GM12873 (cell line): ENCODE data around the gene ARHGEF10L.

Experiments
- TF ChIP-seq, protein P1 (sequence below): IDR thresholded peaks from 2 replicates; pipeline ENCODE4 v1.5.1; 2012; ENCODE audit warnings: low read depth, mild to moderate bottlenecking, moderate library complexity, low read length, control low read depth; ENCODE audit not compliant: insufficient read depth; ENCODE audit errors: missing control alignments

The ARHGEF10L gene

DNA sequence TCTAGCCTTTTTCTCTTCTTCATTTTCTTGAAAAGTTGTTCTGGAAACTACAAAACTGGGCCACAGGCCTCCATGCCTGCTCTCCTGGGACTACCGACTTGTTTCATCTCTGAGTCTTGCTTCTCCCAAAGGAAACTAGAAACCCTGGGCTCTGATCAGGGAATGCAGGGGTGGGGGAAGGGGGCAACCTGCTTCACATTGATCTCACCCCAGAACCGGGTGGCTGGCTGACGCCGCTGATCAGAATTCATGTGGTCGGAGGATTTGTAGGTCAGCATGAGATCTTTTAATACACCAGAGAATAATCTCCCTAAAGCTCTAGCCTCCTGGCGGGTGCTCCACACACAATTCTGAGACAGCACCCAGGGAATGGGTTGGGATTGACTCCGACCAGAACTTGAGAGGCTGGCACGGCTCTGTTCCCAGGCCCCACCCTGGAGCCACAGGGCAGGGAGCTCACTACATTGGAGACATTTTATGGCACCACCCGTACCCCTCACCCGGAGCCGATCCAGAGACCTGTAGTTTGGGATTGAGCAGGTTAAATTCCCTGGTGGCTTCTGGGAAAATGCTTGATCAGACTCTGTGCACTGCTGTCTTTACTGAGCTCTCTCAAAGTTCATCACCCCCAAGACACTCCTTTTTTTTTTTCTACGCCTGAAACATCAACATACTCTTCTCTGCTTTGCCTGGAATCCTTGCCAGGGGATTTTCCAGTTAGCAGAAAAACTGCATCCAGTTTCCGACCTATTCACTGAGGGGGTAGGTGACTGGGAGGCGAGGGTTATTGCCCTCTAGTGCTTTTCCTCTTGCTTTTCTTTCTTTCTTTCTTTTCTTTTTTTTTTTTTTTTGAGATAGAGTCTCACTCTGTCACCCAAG is 12.2 kb upstream of the ARHGEF10L start:
- TF ChIP-seq, protein P1, sequence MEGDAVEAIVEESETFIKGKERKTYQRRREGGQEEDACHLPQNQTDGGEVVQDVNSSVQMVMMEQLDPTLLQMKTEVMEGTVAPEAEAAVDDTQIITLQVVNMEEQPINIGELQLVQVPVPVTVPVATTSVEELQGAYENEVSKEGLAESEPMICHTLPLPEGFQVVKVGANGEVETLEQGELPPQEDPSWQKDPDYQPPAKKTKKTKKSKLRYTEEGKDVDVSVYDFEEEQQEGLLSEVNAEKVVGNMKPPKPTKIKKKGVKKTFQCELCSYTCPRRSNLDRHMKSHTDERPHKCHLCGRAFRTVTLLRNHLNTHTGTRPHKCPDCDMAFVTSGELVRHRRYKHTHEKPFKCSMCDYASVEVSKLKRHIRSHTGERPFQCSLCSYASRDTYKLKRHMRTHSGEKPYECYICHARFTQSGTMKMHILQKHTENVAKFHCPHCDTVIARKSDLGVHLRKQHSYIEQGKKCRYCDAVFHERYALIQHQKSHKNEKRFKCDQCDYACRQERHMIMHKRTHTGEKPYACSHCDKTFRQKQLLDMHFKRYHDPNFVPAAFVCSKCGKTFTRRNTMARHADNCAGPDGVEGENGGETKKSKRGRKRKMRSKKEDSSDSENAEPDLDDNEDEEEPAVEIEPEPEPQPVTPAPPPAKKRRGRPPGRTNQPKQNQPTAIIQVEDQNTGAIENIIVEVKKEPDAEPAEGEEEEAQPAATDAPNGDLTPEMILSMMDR = no peak

DNA sequence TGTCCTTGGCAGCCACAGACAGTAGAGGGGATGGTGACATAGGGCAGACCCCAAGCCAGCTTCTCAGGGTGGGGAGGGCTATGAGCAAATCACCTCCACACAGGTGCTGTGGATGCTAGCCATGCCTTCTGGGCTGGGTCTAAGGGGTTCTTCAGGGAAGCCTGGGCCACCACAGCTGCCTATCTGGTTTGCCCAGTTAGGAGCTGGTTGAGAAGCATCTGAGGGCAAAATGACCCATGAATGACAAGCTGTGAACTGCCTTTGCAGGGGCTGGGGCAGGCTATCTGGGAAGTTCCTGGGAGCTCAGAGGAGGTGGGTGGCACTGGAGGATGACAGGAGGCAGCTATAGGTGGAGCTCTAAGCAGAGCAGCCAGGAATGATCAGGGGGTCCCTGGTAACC is 10.1 kb upstream of the ARHGEF10L start:
- TF ChIP-seq, protein P1 = no peak

DNA sequence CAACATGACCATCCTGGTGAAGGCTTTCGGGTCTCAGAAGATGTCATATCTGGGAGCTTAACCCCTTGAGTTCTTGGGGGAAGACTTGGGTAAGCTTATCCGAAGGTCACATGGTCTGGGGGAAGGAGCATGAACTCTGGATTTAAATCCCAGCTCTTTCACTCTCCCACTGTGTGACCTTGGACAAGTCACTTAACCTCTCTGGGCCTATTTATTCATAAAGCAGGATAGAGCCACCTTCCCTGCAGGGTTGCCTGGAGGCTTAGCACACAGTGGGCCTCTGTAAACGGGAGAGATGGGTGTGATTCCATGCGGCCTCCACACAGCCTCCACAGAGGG is 8.2 kb upstream of the ARHGEF10L start:
- TF ChIP-seq, protein P1 = no peak

DNA sequence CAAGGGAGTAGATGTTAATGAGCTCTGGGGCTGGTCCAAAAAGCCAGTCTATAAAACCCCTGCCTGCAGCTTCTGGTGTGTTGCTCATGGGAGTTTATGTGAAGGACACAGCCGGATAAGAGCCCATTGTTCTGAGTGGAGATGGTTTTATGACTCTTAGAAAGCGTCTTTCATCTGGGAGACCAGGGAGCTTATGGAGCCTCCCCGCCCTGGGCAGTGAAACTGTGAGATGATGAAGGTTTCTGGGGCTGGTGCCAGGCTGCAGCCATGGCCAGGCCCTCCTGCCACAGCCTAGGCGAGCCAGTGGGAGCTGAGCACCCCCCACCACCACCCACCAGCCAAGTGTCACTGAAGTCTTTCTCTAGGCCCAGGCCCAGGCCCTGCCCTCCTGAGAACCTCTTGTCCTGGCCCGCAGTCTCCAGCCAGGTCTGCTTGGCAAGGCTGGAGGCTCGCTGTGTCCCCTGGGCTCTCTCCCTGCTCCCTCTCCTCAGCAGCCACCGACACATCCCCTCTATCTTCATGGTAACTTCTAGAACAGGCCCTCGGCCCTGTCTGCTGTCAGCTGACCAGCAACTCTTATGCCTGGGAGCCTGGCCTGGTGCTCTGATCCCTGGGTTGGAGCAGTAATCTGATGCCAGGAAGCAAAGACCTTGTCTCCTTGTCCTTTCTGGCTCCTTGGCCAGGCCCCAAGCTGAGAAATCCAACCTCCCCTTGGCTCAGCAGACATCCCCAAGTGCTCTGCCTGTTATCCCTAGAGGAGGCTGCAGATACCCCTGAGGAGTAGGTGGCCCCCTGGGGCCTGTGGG is 7.6 kb upstream of the ARHGEF10L start:
- TF ChIP-seq, protein P1 = no peak

DNA sequence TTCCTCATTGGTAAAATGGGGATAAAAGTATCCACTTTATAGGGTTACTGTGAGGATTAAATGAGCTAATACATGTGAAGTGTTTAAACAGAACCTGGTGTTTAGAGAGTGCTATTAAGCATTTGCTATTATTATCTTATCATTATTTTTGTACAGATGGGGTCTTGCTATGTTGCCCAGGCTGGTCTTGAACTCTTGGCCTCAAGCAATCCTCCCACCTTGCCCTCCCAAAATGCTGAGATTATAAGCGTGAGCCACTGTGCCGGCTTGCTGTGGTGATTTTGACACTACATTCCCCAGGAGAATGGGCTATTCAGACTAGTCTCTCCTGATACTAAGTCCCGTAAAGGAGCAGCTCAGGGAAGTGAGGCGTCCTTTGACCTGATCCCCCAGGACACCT is 6.3 kb upstream of the ARHGEF10L start:
- TF ChIP-seq, protein P1 = no peak

DNA sequence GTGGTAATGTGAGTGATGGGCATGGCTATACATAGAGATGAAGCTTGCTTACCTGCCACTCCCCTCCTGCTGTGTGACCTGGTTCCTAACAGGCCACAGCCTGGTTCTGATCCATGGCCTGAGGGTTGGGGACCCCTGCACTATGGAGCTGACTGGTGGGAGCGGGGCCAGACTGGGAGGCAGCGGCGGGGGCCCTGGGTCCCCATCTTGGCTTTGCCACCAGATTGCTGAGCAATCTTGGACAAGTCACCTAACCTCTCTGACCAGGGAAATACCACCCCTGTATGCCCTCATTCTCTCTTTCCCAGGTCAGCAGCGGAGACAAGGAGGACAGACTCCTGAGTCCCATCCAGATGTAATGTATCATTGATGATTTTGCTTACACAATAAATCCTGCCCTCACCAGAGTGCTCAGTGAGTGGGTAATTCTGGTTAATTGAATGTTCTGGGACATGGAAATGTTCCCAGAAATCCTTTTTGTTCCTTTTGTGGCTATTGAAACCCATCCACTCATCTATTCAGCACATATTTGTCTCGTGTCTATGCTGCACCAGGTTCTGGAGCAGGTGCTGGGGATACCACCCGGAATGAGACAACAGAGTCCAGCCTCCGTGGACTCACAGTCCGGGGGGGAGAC is 4.1 kb upstream of the ARHGEF10L start:
- TF ChIP-seq, protein P1 = no peak

DNA sequence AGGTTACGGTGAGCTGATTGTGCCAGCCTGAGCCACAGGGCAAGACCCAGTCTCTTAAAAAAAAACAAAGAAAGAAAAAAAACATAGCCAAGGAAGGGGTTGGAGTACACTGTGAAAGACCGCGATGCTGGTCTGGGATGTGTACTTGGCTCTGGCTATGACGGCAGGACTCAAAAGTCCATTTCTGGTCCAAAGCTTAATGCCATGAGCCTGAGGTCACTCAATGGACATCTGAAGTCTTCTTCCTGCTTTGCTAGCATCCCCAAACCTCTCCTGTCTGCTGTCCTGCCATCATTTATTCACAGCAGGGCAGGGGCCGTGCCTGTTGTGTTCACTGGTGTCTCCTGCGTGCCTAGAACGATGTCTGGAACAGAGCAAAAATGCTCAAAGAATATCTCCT is 1.5 kb upstream of the ARHGEF10L start:
- TF ChIP-seq, protein P1 = no peak
